Spleen (tissue), 11 donors: Measurements from ENCODE around the gene WDR86. TPM values are rescaled to one million over a fixed set of nuclear protein-coding genes. Genes with fewer than 3 reads are reported as not detected.
A peak's percentile ranks its signal among the peaks of the same experiment; 100 is the strongest.

ENCODE experiments used
- DNase-seq: peaks from one replicate; pipeline ENCODE4 v3.0.0-alpha.2; 2020
- H3K27ac ChIP-seq, 8 donors: fragments of 200-600 bp; sonication (generic) in 7 of 8; 1 replicate in 4 of 8; 2 replicates in 4 of 8; pipeline versions ENCODE4 v1.5.0 to v1.8.0; 2016 to 2021; ENCODE audit warnings: inconsistent platforms in 4 of 8, mild to moderate bottlenecking in 4 of 8, moderate library complexity in 1 of 8
- H3K27me3 ChIP-seq, 7 donors: fragments of 200-600 bp; sonication (generic) in 6 of 7; replicated peaks in 1 of 7; 1 replicate in 4 of 7; 2 replicates in 3 of 7; pipeline versions ENCODE4 v1.5.0 to v1.8.0; 2016 to 2021; ENCODE audit warnings: inconsistent platforms in 3 of 7, mild to moderate bottlenecking in 1 of 7
- H3K36me3 ChIP-seq, 6 donors: fragments of 200-600 bp; sonication (generic) in 5 of 6; 1 replicate in 4 of 6; 2 replicates in 2 of 6; pipeline versions ENCODE4 v1.5.0 to v1.8.0; 2016 to 2021; ENCODE audit warnings: inconsistent platforms in 2 of 6
- H3K4me1 ChIP-seq, 6 donors: fragments of 200-600 bp; sonication (generic) in 5 of 6; 1 replicate in 3 of 6; 2 replicates in 3 of 6; pipeline versions ENCODE4 v1.5.0 to v1.8.0; 2016 to 2021; ENCODE audit warnings: inconsistent platforms in 3 of 6
- H3K4me3 ChIP-seq, 8 donors: fragments of 200-600 bp; sonication (generic) in 7 of 8; 1 replicate in 4 of 8; 2 replicates in 4 of 8; pipeline versions ENCODE4 v1.5.0 to v1.8.0; 2016 to 2021; ENCODE audit warnings: inconsistent platforms in 4 of 8, mild to moderate bottlenecking in 4 of 8, moderate library complexity in 2 of 8
- H3K9me3 ChIP-seq, 8 donors: fragments of 200-600 bp; sonication (generic) in 7 of 8; 1 replicate in 4 of 8; 2 replicates in 4 of 8; pipeline versions ENCODE4 v1.5.0 to v1.8.0; 2016 to 2021; ENCODE audit warnings: inconsistent platforms in 4 of 8
- CTCF ChIP-seq, 11 experiments: fragments of 200-600 bp in 7 of 11; fragments of 450-650 bp in 4 of 11; sonication (generic) in 4 of 11; IDR thresholded peaks in 8 of 11; conservative IDR thresholded peaks in 3 of 11; 1 replicate in 7 of 11; 2 replicates in 4 of 11; pipeline versions ENCODE4 v1.4.0 to v1.8.0; 2016 to 2021; ENCODE audit warnings: antibody characterized with exemption in 11 of 11, inconsistent platforms in 4 of 11, mild to moderate bottlenecking in 1 of 11
- POLR2A ChIP-seq, 3 donors: fragments of 450-650 bp; IDR thresholded peaks; one replicate each; pipeline ENCODE4 v1.5.1; 2017; ENCODE audit warnings: antibody characterized with exemption in 3 of 3, mild to moderate bottlenecking in 1 of 3
- POLR2AphosphoS5 ChIP-seq, 3 donors: sonication (generic); formaldehyde crosslinking; IDR thresholded peaks; one replicate each; pipeline ENCODE4 v1.5.1; 2017; ENCODE audit warnings: antibody characterized with exemption in 3 of 3
- WGBS, 5 donors: extraction: QIAGEN DNeasy Blood & Tissue Kit in 3 of 5; methylation state at CpG; one replicate each; pipeline versions ENCODE4 v1.1.5 to v1.1.7; 2013 to 2018; 5-methylcytosine and 5-hydroxymethylcytosine counted together
- intact Hi-C: fragments of 100-400 bp; cut with DNase I; formaldehyde crosslinking; loops from one replicate; pipeline ENCODE4 v1.15.0; 2023; ENCODE audit warnings: low total_unique reads
- polyA plus RNA-seq, 3 donors: library from polyadenylated mRNA; stranded (reverse); fragments of 200-250 nt; gene quantifications; one replicate each; pipeline ENCODE4 v1.2.1, GENCODE V29; 2013
- total RNA-seq, 7 donors: library from RNA; depleted of rRNA in 3 of 7; stranded (reverse); fragments of >200 nt in 3 of 7; fragmentation: NEBNext Ultra II Directional in 4 of 7; extraction: Animal tissue kit (Norgen Biotek cat#: 25700) in 4 of 7; gene quantifications; one replicate each; pipeline versions ENCODE4 v1.1.0 to v1.2.1, GENCODE V29; 2016 to 2021
- donor health status: healthy with polysubstance abuse.
- donor health status: DM: no; HTN: no; CAD: no; lungs with moderate emphysema.
- donor health status: DM: no; HTN: no; CAD: no.
- donor health status: Bipolar disorder and iron deficiency.
- donor health status: healthy.
- donor health status: DM: no; HTN: no; CAD: no.
- donor health status: DM: yes; HTN: yes; CAD: no.

WDR86 gene
- total and polyA plus RNA-seq, 10 donors = 2.8 to 71.9 (median 49.2) TPM

- DNase-seq = peak; percentile 84
- intact Hi-C loops = no loop called here
- Histone ChIP-seq H3K36me3 (no peaks in the 10 kb centered on the region), H3K4me3 (no peak overlapping the region), H3K27me3 (no peaks in the 10 kb centered on the region), H3K27ac (peak overlapping the region in 2 of 8 donors; percentile 12 to 48), H3K4me1 (peaks cover 14 to 87% (median 52%) of the 10 kb centered on the region in 6 donors), H3K9me3 (peaks cover 0 to 8% (median 0%) of the 10 kb centered on the region in 8 donors)
- TF ChIP-seq CTCF (IDR thresholded peaks at IDR 0.05 in 8 of 11, conservative IDR thresholded peaks at IDR 0.05 in 3 of 11) (peak in 2 of 11 experiments; percentile 10 to 17), POLR2A (IDR thresholded peaks at IDR 0.05) (no peak), POLR2AphosphoS5 (IDR thresholded peaks at IDR 0.05) (no peak)
- 60 to 77% (median 67%) methylated on average over 14 of the region's 14 CpGs for WGBS, 5 donors
Observed at GRCh38 chr7:151400626-151401315, 9.1 kb downstream of the WDR86 start.

GRCh38 chr7:151399906-151400305 is 9.9 kb downstream of the WDR86 start:
- DNase-seq = peak; percentile 74
- Histone ChIP-seq H3K9me3 (peaks cover 0 to 8% (median 0%) of the 10 kb centered on the region in 8 donors), H3K27ac (peak overlapping the region in 5 of 8 donors; percentile 6 to 63 (median 12)), H3K4me1 (peaks cover 14 to 83% (median 48%) of the 10 kb centered on the region in 6 donors), H3K27me3 (no peaks in the 10 kb centered on the region), H3K4me3 (no peak overlapping the region), H3K36me3 (no peaks in the 10 kb centered on the region)
- 76 to 91% (median 84%) methylated on average over 9 to 14 of the region's 14 CpGs for WGBS, 5 donors
- intact Hi-C loops = no loop called here
- no peak for TF ChIP-seq POLR2A (IDR thresholded peaks at IDR 0.05)
- peak in 1 of 3 donors; percentile 11 for TF ChIP-seq POLR2AphosphoS5 (IDR thresholded peaks at IDR 0.05)

GRCh38 chr7:151399305-151399601 is 10.6 kb downstream of the WDR86 start:
- H3K4me3 ChIP-seq = no peak overlapping the region
- H3K4me1 ChIP-seq = peaks cover 8 to 83% (median 42%) of the 10 kb centered on the region in 6 donors
- intact Hi-C loops = no loop called here
- WGBS, 5 donors = 82 to 93% (median 90%) methylated on average over 7 of the region's 7 CpGs
- peaks cover 0 to 2% (median 0%) of the 10 kb centered on the region in 6 donors for H3K36me3 ChIP-seq
- TF ChIP-seq POLR2AphosphoS5 (IDR thresholded peaks at IDR 0.05) = no peak
- H3K9me3 ChIP-seq = peaks cover 0 to 8% (median 0%) of the 10 kb centered on the region in 8 donors
- no peaks in the 10 kb centered on the region for H3K27me3 ChIP-seq
- DNase-seq = peak; percentile 36
- H3K27ac ChIP-seq = peak overlapping the region in 5 of 8 donors; percentile 9 to 63 (median 27)

- TF ChIP-seq POLR2AphosphoS5 (IDR thresholded peaks at IDR 0.05) (no peak), CTCF (IDR thresholded peaks at IDR 0.05 in 8 of 11, conservative IDR thresholded peaks at IDR 0.05 in 3 of 11) (no peak), POLR2A (IDR thresholded peaks at IDR 0.05) (no peak)
- 89 to 95% (median 91%) methylated on average over 19 of the region's 19 CpGs for WGBS, 5 donors
- Histone ChIP-seq H3K4me3 (no peak overlapping the region), H3K27me3 (no peaks in the 10 kb centered on the region), H3K36me3 (peaks cover 0 to 4% (median 0%) of the 10 kb centered on the region in 6 donors), H3K9me3 (peaks cover 0 to 8% (median 0%) of the 10 kb centered on the region in 8 donors), H3K27ac (peak overlapping the region in 5 of 8 donors; percentile 12 to 76 (median 59)), H3K4me1 (peaks cover 3 to 82% (median 36%) of the 10 kb centered on the region in 6 donors)
- intact Hi-C loops = no loop called here
- DNase-seq = peak; percentile 58
Observed at GRCh38 chr7:151398446-151399304, 11.2 kb downstream of the WDR86 start.
